GM19025 (cell line): Measurements from ENCODE around the gene BZW2.
"Not testable (repeated sequence)": the region's sequence is repeated elsewhere in the genome, so short reads cannot be mapped to it uniquely, and the experiment has no call there.

Experiments
- ATAC-seq: cut with Tn5 transposase; IDR thresholded peaks from one replicate; pipeline ENCODE4 v1.9.1; 2021; ENCODE audit warnings: mild to moderate bottlenecking, low read depth, moderate library complexity; ENCODE audit not compliant: unreplicated experiment

BZW2 gene

GRCh38 chr7:16670021-16670420, 24.0 kb downstream of the BZW2 start:
- no peak for ATAC-seq

GRCh38 chr7:16670731-16671344, 24.9 kb downstream of the BZW2 start:
- ATAC-seq: no peak

- no peak for ATAC-seq
These were observed 25.8 kb downstream of the BZW2 start for GRCh38 chr7:16671811-16672210.

- ATAC-seq: no peak
These were observed 29.3 kb downstream of the BZW2 start for GRCh38 chr7:16675277-16675676.

- no peak for ATAC-seq
These were observed 32.1 kb downstream of the BZW2 start for GRCh38 chr7:16677978-16678494.

GRCh38 chr7:16678645-16679566, 32.9 kb downstream of the BZW2 start:
- not testable (repeated sequence) for ATAC-seq

- ATAC-seq: no peak
These were observed 39.0 kb downstream of the BZW2 start for GRCh38 chr7:16684935-16685334.

- no peak for ATAC-seq
These were observed 39.6 kb downstream of the BZW2 start for GRCh38 chr7:16685535-16685934.

GRCh38 chr7:16688249-16688648, 42.3 kb downstream of the BZW2 start:
- no peak for ATAC-seq

GRCh38 chr7:16691241-16691640, 45.3 kb downstream of the BZW2 start:
- no peak for ATAC-seq

GRCh38 chr7:16693601-16694318, 47.8 kb downstream of the BZW2 start:
- no peak for ATAC-seq

GRCh38 chr7:16694806-16695205, 48.8 kb downstream of the BZW2 start:
- ATAC-seq: no peak

GRCh38 chr7:16695621-16696237, 49.7 kb downstream of the BZW2 start:
- ATAC-seq: no peak

GRCh38 chr7:16697507-16698199, 51.7 kb downstream of the BZW2 start:
- no peak for ATAC-seq

GRCh38 chr7:16698200-16698905, 52.4 kb downstream of the BZW2 start:
- ATAC-seq: no peak

- ATAC-seq: no peak
These were observed 56.5 kb downstream of the BZW2 start for GRCh38 chr7:16702441-16702840.

GRCh38 chr7:16708511-16708910, 62.5 kb downstream of the BZW2 start:
- ATAC-seq: no peak

GRCh38 chr7:16708980-16709379, 63.0 kb downstream of the BZW2 start:
- no peak for ATAC-seq

- no peak for ATAC-seq
These were observed 64.7 kb downstream of the BZW2 start for GRCh38 chr7:16710651-16711050.
